ENCODE measurements around the gene SEZ6. TPM values are rescaled to one million over a fixed set of nuclear protein-coding genes. Genes with fewer than 3 reads are reported as not detected.

SEZ6 gene
- total and polyA plus RNA-seq, 2 donors from 2014 or later, result not detected

DNA sequence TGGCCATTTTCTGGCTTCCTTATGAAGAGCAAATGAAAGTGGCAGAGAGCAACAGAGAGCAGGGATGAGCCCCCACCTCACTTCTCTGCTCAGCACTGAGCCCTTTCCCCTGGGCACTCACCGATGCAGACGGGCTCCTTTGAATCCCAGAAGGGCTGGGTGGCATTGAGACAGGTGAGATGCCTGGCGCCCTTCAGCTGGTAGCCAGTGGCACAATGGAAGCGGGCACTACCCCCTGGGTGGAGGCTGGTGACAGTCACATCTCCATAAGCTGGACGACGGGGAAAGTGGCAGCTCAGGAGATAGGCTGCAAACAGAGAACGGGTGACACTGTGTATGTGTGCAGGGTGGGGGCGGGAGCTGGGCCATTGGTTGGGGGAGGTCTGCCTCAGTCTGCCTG is 42.0 kb downstream of the SEZ6 start:
- FAIRE-seq, result no peak

DNA sequence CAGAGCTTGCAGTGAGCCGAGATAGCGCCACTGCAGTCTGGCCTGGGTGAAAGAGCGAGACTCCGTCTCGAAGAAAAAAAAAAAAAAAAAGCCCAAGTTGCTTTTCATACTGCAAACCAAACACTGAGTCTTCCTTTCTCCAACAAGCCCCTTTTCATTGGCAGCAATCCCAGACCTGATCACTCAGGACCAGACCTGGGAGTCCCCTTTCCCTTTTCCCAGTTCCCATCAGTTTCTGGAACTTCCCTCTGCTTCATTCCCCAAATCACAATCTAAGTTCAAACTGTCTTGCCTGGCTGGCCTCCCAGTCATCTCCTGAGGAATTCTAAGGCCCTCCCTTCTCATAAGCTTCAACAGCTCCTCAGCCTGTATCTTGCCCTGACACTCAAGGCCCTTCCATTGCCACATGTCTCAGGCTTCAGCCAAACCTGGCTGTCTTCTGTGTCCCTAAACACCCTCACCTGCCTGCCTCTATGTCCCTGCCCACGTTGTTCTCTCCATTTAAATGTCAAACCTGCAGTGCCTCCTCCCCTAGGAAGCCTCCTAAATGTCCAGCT is 42.7 kb downstream of the SEZ6 start:
- H3K27ac ChIP-seq (ENCODE audit: low read depth in 2 of 2, low read length in 2 of 2), result no peak overlapping the region
- no peaks in the 10 kb centered on the region for H3K9me3 ChIP-seq (ENCODE audit: control insufficient read depth in 2 of 3, insufficient read depth in 1 of 3, low read length in 3 of 3)
- H3K9ac ChIP-seq (ENCODE audit: low read length in 3 of 3), result no peak overlapping the region
- no peak for TF ChIP-seq CTCF (IDR thresholded peaks at IDR 0.05; ENCODE audit: borderline replicate concordance, extremely low read depth, insufficient read depth)
- intact Hi-C loops (cut with DNase I), result no loop called here
- H3K4me1 ChIP-seq (ENCODE audit: control insufficient read depth in 2 of 3, insufficient read depth in 2 of 3, low read depth in 1 of 3, low read length in 3 of 3), result peaks cover 0 to 4% (median 1%) of the 10 kb centered on the region in 3 donors
- no peak overlapping the region for H3K4me3 ChIP-seq (ENCODE audit: low read length in 3 of 3)
- no peaks in the 10 kb centered on the region for H3K36me3 ChIP-seq (ENCODE audit: control insufficient read depth in 2 of 3, insufficient read depth in 3 of 3, low read length in 3 of 3)
- FAIRE-seq, result no peak
- H3K27me3 ChIP-seq (ENCODE audit: control insufficient read depth, insufficient read depth, low read length), result no peaks in the 10 kb centered on the region
- peak in 1 of 5 donors; percentile 10 for DNase-seq

More for the DNA sequence above, 42.0 kb downstream of the SEZ6 start:
- intact Hi-C loops (cut with DNase I), result no loop called here
- Histone ChIP-seq H3K9me3 (ENCODE audit: control insufficient read depth in 2 of 3, insufficient read depth in 1 of 3, low read length in 3 of 3) (no peaks in the 10 kb centered on the region), H3K27ac (ENCODE audit: low read depth in 2 of 2, low read length in 2 of 2) (no peak overlapping the region), H3K36me3 (ENCODE audit: control insufficient read depth in 2 of 3, insufficient read depth in 3 of 3, low read length in 3 of 3) (no peaks in the 10 kb centered on the region), H3K4me1 (ENCODE audit: control insufficient read depth in 2 of 3, insufficient read depth in 2 of 3, low read depth in 1 of 3, low read length in 3 of 3) (peaks cover 5 to 8% (median 6%) of the 10 kb centered on the region in 3 donors), H3K4me3 (ENCODE audit: low read length in 3 of 3) (no peak overlapping the region), H3K9ac (ENCODE audit: low read length in 3 of 3) (no peak overlapping the region), H3K27me3 (ENCODE audit: control insufficient read depth, insufficient read depth, low read length) (no peaks in the 10 kb centered on the region)
- peak in 1 of 5 donors; percentile 50 for DNase-seq
- no peak for TF ChIP-seq CTCF (IDR thresholded peaks at IDR 0.05; ENCODE audit: borderline replicate concordance, extremely low read depth, insufficient read depth)

GRCh38 chr17:28961391-28961790 is 44.4 kb downstream of the SEZ6 start:
- Histone ChIP-seq H3K9me3 (ENCODE audit: control insufficient read depth in 2 of 3, insufficient read depth in 1 of 3, low read length in 3 of 3) (no peaks in the 10 kb centered on the region), H3K4me3 (ENCODE audit: low read length in 3 of 3) (no peak overlapping the region), H3K27me3 (ENCODE audit: control insufficient read depth, insufficient read depth, low read length) (no peaks in the 10 kb centered on the region), H3K9ac (ENCODE audit: low read length in 3 of 3) (no peak overlapping the region), H3K36me3 (ENCODE audit: control insufficient read depth in 2 of 3, insufficient read depth in 3 of 3, low read length in 3 of 3) (no peaks in the 10 kb centered on the region), H3K27ac (ENCODE audit: low read depth in 2 of 2, low read length in 2 of 2) (no peak overlapping the region), H3K4me1 (ENCODE audit: control insufficient read depth in 2 of 3, insufficient read depth in 2 of 3, low read depth in 1 of 3, low read length in 3 of 3) (no peaks in the 10 kb centered on the region)
- FAIRE-seq (no peak), DNase-seq (no peak)
- intact Hi-C loops (cut with DNase I), result no loop called here
- TF ChIP-seq CTCF (IDR thresholded peaks at IDR 0.05; ENCODE audit: borderline replicate concordance, extremely low read depth, insufficient read depth), result no peak
